Measurements from ENCODE around the gene SH3RF3. TPM values are rescaled to one million over a fixed set of nuclear protein-coding genes. Genes with fewer than 3 reads are reported as not detected.

SH3RF3 gene
- total and polyA plus RNA-seq, 2 of the 13 experiments (the other 11 are each of a cell fraction or from before 2014, with no cell fraction given), result 0.04 TPM; not detected in 1

DNA sequence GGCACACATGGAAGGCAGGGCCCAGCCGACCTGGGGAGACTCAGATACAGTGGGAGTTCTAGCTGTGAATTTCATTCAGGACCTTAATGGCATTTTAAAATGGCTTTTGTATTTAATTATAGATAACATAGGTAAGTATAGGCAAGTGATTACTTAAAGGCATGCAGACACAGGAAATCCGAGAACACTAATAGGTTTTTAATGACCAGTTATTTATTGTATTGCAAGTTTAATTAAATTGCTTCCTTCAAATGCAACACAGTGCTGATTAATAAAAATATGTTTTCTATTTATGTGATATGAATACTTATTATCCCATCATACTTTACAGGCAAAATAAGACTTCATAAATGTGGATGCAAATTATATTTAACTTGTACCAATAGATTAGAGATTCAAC, 19.7 kb upstream of the SH3RF3 start:
- Histone ChIP-seq H2AFZ (ENCODE audit: low read length) (no peak overlapping the region), H3K27ac (ENCODE audit: extremely low read length, insufficient read depth, low read length) (no peak overlapping the region), H3K27me3 (ENCODE audit: control insufficient read depth in 1 of 2, insufficient read depth in 2 of 2, low read length in 2 of 2) (peaks cover 0 to 9% of the 10 kb centered on the region in 2 experiments; a peak in 3 of 5 replicates), H3K36me3 (replicated peaks in 1 of 2; ENCODE audit: control insufficient read depth in 1 of 2, insufficient read depth in 2 of 2, low read length in 2 of 2) (no peaks in the 10 kb centered on the region), H4K20me1 (ENCODE audit: insufficient read depth, low read length) (no peaks in the 10 kb centered on the region), H3K9ac (ENCODE audit: insufficient read depth, low read depth, low read length) (no peak overlapping the region), H3K4me3 (replicated peaks in 1 of 3; ENCODE audit: insufficient read depth in 1 of 3, low read depth in 2 of 3, low read length in 3 of 3) (no peak overlapping the region), H3K4me1 (ENCODE audit: insufficient read depth, low read length) (no peaks in the 10 kb centered on the region), H3K9me3 (ENCODE audit: low read length) (no peaks in the 10 kb centered on the region), H3K79me2 (ENCODE audit: insufficient read depth, low read length) (no peaks in the 10 kb centered on the region), H3K4me2 (ENCODE audit: low read depth, low read length) (no peak overlapping the region)
- no peak for FAIRE-seq
- intact Hi-C loops (cut with micrococcal nuclease; ENCODE audit: unreplicated experiment) (no loop called here), in situ Hi-C loops (cut with HindIII; ENCODE audit: extremely low pct_ligation_motif_present, low pct_unique_long_range_greater_than_20kb) (no loop called here)
- ChIA-PET CTCF (ENCODE audit: low intra/inter-chr PET ratio, low total read pairs) (no interaction called here), POLR2A (no interaction called here)
- 42% methylated on average over 2 of the region's 2 CpGs for WGBS (ENCODE audit: low lambda C conversion rate)
- ATAC-seq, result no peak
- DNase-seq (ENCODE audit: low spot score), result no peak
- TF ChIP-seq MLLT10 (CRISPR knock-in tag; IDR thresholded peaks at IDR 0.05) (no peak), ZNF772 (CRISPR knock-in tag; IDR thresholded peaks at IDR 0.05) (no peak), AKAP8 (CRISPR knock-in tag; IDR thresholded peaks at IDR 0.05) (no peak), ZNF280D (CRISPR knock-in tag; IDR thresholded peaks at IDR 0.05) (no peak), FOXM1 (CRISPR knock-in tag; IDR thresholded peaks at IDR 0.05) (no peak), CHD2 (IDR thresholded peaks at IDR 0.05; ENCODE audit: low read depth, low read length) (no peak), CBX2 (IDR thresholded peaks at IDR 0.05; ENCODE audit: low read depth, low read length) (no peak), CBX2 (CRISPR knock-in tag; IDR thresholded peaks at IDR 0.05; ENCODE audit: low read depth) (no peak), ZNF205 (CRISPR knock-in tag; IDR thresholded peaks at IDR 0.05) (no peak), ZNF691 (CRISPR knock-in tag; IDR thresholded peaks at IDR 0.05; ENCODE audit: borderline replicate concordance, low read depth) (no peak), ATAD3A (CRISPR knock-in tag; IDR thresholded peaks at IDR 0.05) (no peak), ZNF234 (CRISPR knock-in tag; conservative IDR thresholded peaks at IDR 0.05) (no peak), RNF2 (conservative IDR thresholded peaks at IDR 0.05; ENCODE audit: low read depth) (no peak), JUND (CRISPR knock-in tag; IDR thresholded peaks at IDR 0.05) (no peak)
- TF ChIP-seq, protein P1, sequence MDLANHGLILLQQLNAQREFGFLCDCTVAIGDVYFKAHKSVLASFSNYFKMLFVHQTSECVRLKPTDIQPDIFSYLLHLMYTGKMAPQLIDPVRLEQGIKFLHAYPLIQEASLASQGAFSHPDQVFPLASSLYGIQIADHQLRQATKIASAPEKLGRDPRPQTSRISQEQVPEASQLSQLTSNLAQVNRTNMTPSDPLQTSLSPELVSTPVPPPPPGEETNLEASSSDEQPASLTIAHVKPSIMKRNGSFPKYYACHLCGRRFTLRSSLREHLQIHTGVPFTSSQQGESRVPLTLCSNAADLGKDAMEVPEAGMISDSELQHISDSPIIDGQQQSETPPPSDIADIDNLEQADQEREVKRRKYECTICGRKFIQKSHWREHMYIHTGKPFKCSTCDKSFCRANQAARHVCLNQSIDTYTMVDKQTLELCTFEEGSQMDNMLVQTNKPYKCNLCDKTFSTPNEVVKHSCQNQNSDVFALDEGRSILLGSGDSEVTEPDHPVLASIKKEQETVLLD (CRISPR knock-in tag; IDR thresholded peaks at IDR 0.05; ENCODE audit: low read depth), result no peak
- BruUV-seq (replicated peaks), result no TSS peak
